SK-N-SH (cell line): ENCODE data around the gene ABCC11.

Experiments
- CHD2 ChIP-seq: fragments of 150-350 bp; IDR thresholded peaks from 2 replicates; pipeline ENCODE4 v1.6.1; 2018; ENCODE audit warnings: low read length; ENCODE audit not compliant: partially characterized antibody
- EZH2phosphoT487 ChIP-seq: fragments of 200-600 bp; sonication (generic); IDR thresholded peaks from 2 replicates; pipeline ENCODE4 v1.6.1; 2017; ENCODE audit warnings: low read depth, mixed run types, mild to moderate bottlenecking, antibody characterized with exemption, moderate library complexity, borderline replicate concordance
- FOSL2 ChIP-seq: IDR thresholded peaks from 2 replicates; pipeline ENCODE4 v1.4.0; 2012; ENCODE audit warnings: low read depth, mild to moderate bottlenecking, moderate library complexity, borderline replicate concordance
- POLR2AphosphoS5 ChIP-seq: IDR thresholded peaks from 2 replicates; pipeline ENCODE4 v1.6.1; 2012; ENCODE audit warnings: low read depth, low read length
- RAD21 ChIP-seq: IDR thresholded peaks from 2 replicates; pipeline ENCODE4 v1.6.1; 2012; ENCODE audit warnings: mild to moderate bottlenecking, low read length
- RCOR1 ChIP-seq: fragments of 150-350 bp; IDR thresholded peaks from 2 replicates; pipeline ENCODE4 v1.6.1; 2017; ENCODE audit warnings: antibody characterized with exemption, low read length
- TAF1 ChIP-seq: IDR thresholded peaks from 2 replicates; pipeline ENCODE4 v1.6.1; 2012; ENCODE audit warnings: low read depth, mild to moderate bottlenecking, low read length, moderate library complexity, borderline replicate concordance
- TCF12 ChIP-seq: IDR thresholded peaks from 2 replicates; pipeline ENCODE4 v1.4.0; 2012
- YY1 ChIP-seq: IDR thresholded peaks from 2 replicates; pipeline ENCODE4 v1.4.0; 2012; ENCODE audit warnings: low read depth, mild to moderate bottlenecking
- TF ChIP-seq, protein P1 (sequence below): fragments of 200-600 bp; sonication (generic); IDR thresholded peaks from 2 replicates; pipeline ENCODE4 v1.6.1; 2017; ENCODE audit warnings: antibody characterized with exemption, mild to moderate bottlenecking, moderate library complexity
- TF ChIP-seq, protein P2 (sequence below): fragments of 150-350 bp; IDR thresholded peaks from 2 replicates; pipeline ENCODE4 v1.6.1; 2017; ENCODE audit warnings: antibody characterized with exemption, low read length, low read depth, borderline replicate concordance
- TF ChIP-seq, protein P3 (sequence below): IDR thresholded peaks from 2 replicates; pipeline ENCODE4 v1.4.0; 2012; ENCODE audit warnings: low read depth, borderline replicate concordance
- TF ChIP-seq, protein P4 (sequence below): IDR thresholded peaks from 2 replicates; pipeline ENCODE4 v1.6.1; 2012; ENCODE audit warnings: mild to moderate bottlenecking, low read depth, low read length, moderate library complexity

DNA sequence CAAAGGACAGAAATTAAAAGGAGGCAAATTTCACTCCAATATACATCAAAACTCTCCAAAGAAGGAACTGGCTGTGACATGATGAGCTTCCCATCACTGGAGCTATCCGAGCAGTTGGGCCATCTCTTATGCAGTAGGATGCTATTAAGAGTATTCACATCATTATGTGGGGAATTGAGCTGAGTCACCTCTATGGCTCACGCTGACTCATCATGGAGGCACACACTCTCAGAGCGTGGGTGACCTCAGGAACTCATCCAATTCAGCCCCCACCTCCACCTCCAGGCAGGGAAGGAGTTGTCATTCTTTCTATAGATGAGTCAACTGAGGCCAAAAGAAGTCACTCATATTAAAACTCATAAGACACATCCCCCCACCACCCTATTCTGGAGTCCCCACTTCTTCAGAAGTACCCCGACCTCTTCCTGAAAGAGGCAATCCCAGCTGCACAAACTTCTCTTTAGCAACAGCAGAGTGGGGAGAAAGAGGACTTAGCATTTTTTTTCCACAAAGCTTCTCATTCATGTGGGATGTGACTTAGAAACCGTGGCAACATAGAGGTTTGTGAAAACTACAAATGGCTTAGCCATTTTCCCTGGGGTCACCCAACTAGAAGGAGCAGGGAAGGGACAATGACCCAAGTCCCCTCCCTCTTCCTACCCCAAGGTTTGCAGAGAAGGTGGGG is 124.1 kb downstream of the ABCC11 start:
- TF ChIP-seq, protein P1, sequence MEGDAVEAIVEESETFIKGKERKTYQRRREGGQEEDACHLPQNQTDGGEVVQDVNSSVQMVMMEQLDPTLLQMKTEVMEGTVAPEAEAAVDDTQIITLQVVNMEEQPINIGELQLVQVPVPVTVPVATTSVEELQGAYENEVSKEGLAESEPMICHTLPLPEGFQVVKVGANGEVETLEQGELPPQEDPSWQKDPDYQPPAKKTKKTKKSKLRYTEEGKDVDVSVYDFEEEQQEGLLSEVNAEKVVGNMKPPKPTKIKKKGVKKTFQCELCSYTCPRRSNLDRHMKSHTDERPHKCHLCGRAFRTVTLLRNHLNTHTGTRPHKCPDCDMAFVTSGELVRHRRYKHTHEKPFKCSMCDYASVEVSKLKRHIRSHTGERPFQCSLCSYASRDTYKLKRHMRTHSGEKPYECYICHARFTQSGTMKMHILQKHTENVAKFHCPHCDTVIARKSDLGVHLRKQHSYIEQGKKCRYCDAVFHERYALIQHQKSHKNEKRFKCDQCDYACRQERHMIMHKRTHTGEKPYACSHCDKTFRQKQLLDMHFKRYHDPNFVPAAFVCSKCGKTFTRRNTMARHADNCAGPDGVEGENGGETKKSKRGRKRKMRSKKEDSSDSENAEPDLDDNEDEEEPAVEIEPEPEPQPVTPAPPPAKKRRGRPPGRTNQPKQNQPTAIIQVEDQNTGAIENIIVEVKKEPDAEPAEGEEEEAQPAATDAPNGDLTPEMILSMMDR, result no peak
- no peak for TF ChIP-seq CHD2
- TF ChIP-seq POLR2AphosphoS5, result peak; percentile 74; the same call in 1 of the 2 replicates
- TF ChIP-seq FOSL2, result peak; percentile 100
- TF ChIP-seq, protein P2, sequence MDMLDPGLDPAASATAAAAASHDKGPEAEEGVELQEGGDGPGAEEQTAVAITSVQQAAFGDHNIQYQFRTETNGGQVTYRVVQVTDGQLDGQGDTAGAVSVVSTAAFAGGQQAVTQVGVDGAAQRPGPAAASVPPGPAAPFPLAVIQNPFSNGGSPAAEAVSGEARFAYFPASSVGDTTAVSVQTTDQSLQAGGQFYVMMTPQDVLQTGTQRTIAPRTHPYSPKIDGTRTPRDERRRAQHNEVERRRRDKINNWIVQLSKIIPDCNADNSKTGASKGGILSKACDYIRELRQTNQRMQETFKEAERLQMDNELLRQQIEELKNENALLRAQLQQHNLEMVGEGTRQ, result no peak
- TF ChIP-seq EZH2phosphoT487, result no peak
- no peak for TF ChIP-seq TAF1
- peak; percentile 88 for TF ChIP-seq TCF12
- TF ChIP-seq, protein P3, sequence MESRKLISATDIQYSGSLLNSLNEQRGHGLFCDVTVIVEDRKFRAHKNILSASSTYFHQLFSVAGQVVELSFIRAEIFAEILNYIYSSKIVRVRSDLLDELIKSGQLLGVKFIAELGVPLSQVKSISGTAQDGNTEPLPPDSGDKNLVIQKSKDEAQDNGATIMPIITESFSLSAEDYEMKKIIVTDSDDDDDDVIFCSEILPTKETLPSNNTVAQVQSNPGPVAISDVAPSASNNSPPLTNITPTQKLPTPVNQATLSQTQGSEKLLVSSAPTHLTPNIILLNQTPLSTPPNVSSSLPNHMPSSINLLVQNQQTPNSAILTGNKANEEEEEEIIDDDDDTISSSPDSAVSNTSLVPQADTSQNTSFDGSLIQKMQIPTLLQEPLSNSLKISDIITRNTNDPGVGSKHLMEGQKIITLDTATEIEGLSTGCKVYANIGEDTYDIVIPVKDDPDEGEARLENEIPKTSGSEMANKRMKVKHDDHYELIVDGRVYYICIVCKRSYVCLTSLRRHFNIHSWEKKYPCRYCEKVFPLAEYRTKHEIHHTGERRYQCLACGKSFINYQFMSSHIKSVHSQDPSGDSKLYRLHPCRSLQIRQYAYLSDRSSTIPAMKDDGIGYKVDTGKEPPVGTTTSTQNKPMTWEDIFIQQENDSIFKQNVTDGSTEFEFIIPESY, result no peak; the same call in 1 of the 2 replicates
- TF ChIP-seq RCOR1, result no peak
- TF ChIP-seq, protein P4, sequence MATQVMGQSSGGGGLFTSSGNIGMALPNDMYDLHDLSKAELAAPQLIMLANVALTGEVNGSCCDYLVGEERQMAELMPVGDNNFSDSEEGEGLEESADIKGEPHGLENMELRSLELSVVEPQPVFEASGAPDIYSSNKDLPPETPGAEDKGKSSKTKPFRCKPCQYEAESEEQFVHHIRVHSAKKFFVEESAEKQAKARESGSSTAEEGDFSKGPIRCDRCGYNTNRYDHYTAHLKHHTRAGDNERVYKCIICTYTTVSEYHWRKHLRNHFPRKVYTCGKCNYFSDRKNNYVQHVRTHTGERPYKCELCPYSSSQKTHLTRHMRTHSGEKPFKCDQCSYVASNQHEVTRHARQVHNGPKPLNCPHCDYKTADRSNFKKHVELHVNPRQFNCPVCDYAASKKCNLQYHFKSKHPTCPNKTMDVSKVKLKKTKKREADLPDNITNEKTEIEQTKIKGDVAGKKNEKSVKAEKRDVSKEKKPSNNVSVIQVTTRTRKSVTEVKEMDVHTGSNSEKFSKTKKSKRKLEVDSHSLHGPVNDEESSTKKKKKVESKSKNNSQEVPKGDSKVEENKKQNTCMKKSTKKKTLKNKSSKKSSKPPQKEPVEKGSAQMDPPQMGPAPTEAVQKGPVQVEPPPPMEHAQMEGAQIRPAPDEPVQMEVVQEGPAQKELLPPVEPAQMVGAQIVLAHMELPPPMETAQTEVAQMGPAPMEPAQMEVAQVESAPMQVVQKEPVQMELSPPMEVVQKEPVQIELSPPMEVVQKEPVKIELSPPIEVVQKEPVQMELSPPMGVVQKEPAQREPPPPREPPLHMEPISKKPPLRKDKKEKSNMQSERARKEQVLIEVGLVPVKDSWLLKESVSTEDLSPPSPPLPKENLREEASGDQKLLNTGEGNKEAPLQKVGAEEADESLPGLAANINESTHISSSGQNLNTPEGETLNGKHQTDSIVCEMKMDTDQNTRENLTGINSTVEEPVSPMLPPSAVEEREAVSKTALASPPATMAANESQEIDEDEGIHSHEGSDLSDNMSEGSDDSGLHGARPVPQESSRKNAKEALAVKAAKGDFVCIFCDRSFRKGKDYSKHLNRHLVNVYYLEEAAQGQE, result peak; percentile 66; the same call in 1 of the 2 replicates
- TF ChIP-seq RAD21, result no peak
- TF ChIP-seq YY1, result peak; percentile 55; the same call in 1 of the 2 replicates
